Astrocyte of the spinal cord (primary cell): ENCODE measurements around the gene TRUB2.

Experiments used
- DNase-seq: peaks from one replicate; pipeline ENCODE4 v3.0.0; 2011; ENCODE audit warnings: low read depth, low spot score
- H3K4me3 ChIP-seq: 2 replicates; pipeline ENCODE4 v1.5.1; 2011; ENCODE audit warnings: low read depth, mild to moderate bottlenecking, low read length, moderate library complexity
- CTCF ChIP-seq: IDR thresholded peaks from 2 replicates; pipeline ENCODE4 v1.5.1; 2012; ENCODE audit warnings: low read depth, mild to moderate bottlenecking, low read length, inconsistent platforms
- in situ Hi-C: cut with HindIII; loops from 2 replicates; pipeline ENCODE4 v1.10.0; 2017; ENCODE audit warnings: low sequenced_read_pairs

Gene TRUB2

GRCh38 chr9:128271512-128271911, 50.7 kb downstream of the TRUB2 start:
- no peak for TF ChIP-seq CTCF
- in situ Hi-C loops = no loop called here
- no peak overlapping the region for H3K4me3 ChIP-seq
- DNase-seq = no peak

DNA sequence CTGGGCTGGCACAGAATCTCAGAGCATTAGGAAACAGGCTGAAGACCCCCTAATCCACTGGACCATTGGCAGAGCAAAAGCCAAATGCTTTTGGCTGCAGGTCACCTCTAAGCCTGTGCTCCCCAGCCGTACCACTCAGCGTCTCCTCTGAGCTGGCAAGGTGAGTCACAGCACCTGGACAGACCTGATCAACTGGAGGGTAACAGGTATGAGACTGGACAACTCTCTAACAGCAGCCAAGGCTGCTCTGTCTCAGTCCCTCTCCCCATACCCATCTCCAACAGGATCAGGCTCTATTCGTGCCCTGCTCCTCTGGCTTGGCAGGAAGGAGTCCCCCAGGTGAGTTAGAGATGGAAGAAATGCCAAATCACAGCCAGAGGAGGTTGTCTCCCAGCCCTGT, 51.1 kb downstream of the TRUB2 start:
- DNase-seq = no peak
- no peak for TF ChIP-seq CTCF
- in situ Hi-C loops = no loop called here
- H3K4me3 ChIP-seq = no peak overlapping the region

DNA sequence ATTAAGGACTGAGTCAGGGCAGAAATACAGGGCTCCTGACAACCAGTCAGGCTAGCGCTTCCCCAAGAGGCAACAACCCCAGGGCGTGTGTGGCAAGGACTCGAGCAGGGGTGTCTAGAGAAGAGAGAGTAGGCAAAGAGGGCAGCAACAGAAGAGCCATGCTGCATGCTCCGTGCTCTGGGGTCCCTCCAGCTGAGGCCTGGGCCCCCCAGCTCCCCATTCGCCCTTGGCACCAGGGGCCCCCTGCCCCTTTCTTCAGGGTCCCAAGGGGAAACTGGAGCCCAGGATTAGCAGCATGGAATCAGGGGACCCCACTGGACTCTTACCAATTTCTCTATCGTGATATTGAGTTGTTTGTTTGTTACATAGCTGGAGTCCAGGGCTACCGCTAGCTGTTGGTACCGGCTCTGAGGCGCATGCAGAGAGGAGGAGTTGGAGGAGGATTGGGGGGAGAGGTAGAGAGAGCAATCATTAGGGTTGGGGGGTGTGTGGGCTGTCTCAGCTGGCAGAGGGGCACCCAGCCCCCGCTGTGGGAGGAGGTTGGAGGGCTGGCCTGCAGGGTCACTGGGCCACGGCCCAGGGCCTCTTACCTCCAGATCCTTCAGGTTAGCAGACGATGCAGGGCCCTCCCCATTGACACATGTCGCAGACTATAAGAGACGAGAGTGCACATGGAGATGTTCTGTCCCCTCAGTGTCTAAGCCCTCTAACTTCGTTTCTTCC, 55.2 kb downstream of the TRUB2 start:
- in situ Hi-C loops = no loop called here
- no peak for TF ChIP-seq CTCF
- DNase-seq = no peak
- H3K4me3 ChIP-seq = no peak overlapping the region

- TF ChIP-seq CTCF = no peak
- no peak for DNase-seq
- in situ Hi-C loops = no loop called here
- no peak overlapping the region for H3K4me3 ChIP-seq
Measured at GRCh38 chr9:128265348-128265847, 56.8 kb downstream of the TRUB2 start.

DNA sequence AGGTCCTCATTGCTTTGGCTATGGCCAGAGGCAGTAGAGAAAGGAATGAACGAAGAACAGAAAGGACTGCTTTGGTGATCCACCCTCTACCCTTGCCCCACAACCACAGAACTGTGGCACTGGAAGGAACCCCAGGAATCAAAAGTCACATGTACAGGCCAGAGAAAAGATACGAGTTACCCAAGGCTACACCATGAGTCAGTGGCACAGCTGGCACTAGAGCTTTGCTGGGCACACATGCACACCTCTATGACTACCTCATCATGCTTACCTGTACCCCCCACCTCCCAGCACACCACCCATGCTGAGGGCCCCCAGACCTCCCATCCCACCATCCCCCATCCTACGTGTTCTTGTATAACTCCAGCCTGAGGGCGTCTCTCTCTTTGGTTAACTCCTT, 59.6 kb downstream of the TRUB2 start:
- DNase-seq = no peak
- in situ Hi-C loops = no loop called here
- H3K4me3 ChIP-seq = no peak overlapping the region
- no peak for TF ChIP-seq CTCF

- in situ Hi-C loops = no loop called here
- DNase-seq = no peak
- H3K4me3 ChIP-seq = no peak overlapping the region
- no peak for TF ChIP-seq CTCF
Measured at GRCh38 chr9:128260340-128260739, 61.9 kb downstream of the TRUB2 start.
